NCI-H187 (cell line): ENCODE data around the gene PRDM4.
"Not testable (repeated sequence)": the region's sequence is repeated elsewhere in the genome, so short reads cannot be mapped to it uniquely, and the experiment has no call there.

Source experiments
- DNase-seq, 2 experiments: peaks; one replicate each; lab custom pipeline; 2025; lab: John Stamatoyannopoulos, UW

PRDM4 gene

GRCh38 chr12:107767466-107767865 lies 6.5 kb upstream of the PRDM4 start:
- DNase-seq = no peak

GRCh38 chr12:107765316-107765715 lies 4.4 kb upstream of the PRDM4 start:
- no peak for DNase-seq

GRCh38 chr12:107764626-107765025 lies 3.7 kb upstream of the PRDM4 start:
- no peak for DNase-seq

- no peak for DNase-seq
Measured at GRCh38 chr12:107762874-107763273, 1.9 kb upstream of the PRDM4 start.

GRCh38 chr12:107761502-107761904 lies 566 bp upstream of the PRDM4 start:
- DNase-seq = no peak

- no peak for DNase-seq
Measured at GRCh38 chr12:107760207-107760808, 629 bp downstream of the PRDM4 start.

GRCh38 chr12:107759410-107759809 lies 1.5 kb downstream of the PRDM4 start:
- DNase-seq = no peak

GRCh38 chr12:107749083-107749482 lies 11.9 kb downstream of the PRDM4 start:
- DNase-seq = no peak

GRCh38 chr12:107748472-107748871 lies 12.5 kb downstream of the PRDM4 start:
- no peak for DNase-seq

- DNase-seq = no peak
Measured at GRCh38 chr12:107736914-107737313, 24.0 kb downstream of the PRDM4 start.

GRCh38 chr12:107735763-107736162 lies 25.2 kb downstream of the PRDM4 start:
- DNase-seq = no peak

- no peak for DNase-seq
Measured at GRCh38 chr12:107734139-107734538, 26.8 kb downstream of the PRDM4 start.

- DNase-seq = no peak
Measured at GRCh38 chr12:107732365-107732764, 28.6 kb downstream of the PRDM4 start.

GRCh38 chr12:107731366-107731765 lies 29.6 kb downstream of the PRDM4 start:
- no peak for DNase-seq

- no peak for DNase-seq
Measured at GRCh38 chr12:107730618-107731341, 30.2 kb downstream of the PRDM4 start.

GRCh38 chr12:107727742-107728141 lies 33.2 kb downstream of the PRDM4 start:
- DNase-seq = not testable (repeated sequence)

- not testable (repeated sequence) for DNase-seq
Measured at GRCh38 chr12:107727327-107727726, 33.6 kb downstream of the PRDM4 start.

GRCh38 chr12:107718606-107719005 lies 42.3 kb downstream of the PRDM4 start:
- no peak for DNase-seq

GRCh38 chr12:107715780-107716179 lies 45.2 kb downstream of the PRDM4 start:
- DNase-seq = no peak

GRCh38 chr12:107705522-107705921 lies 55.4 kb downstream of the PRDM4 start:
- DNase-seq = not testable (repeated sequence)

GRCh38 chr12:107704041-107704440 lies 56.9 kb downstream of the PRDM4 start:
- DNase-seq = no peak

GRCh38 chr12:107702106-107702505 lies 58.8 kb downstream of the PRDM4 start:
- DNase-seq = no peak

GRCh38 chr12:107695772-107696171 lies 65.2 kb downstream of the PRDM4 start:
- not testable (repeated sequence) for DNase-seq
